Measurements from ENCODE around the gene HES7. TPM values are rescaled to one million over a fixed set of nuclear protein-coding genes. Genes with fewer than 3 reads are reported as not detected.
A peak's percentile ranks its signal among the peaks of the same experiment; 100 is the strongest.

Gene HES7
- total and polyA plus RNA-seq, 9 of the 15 experiments (the other 6 are each of a cell fraction or from before 2014, with no cell fraction given): 0.03 to 1.7 (median 0.14) TPM; not detected in 1

DNA sequence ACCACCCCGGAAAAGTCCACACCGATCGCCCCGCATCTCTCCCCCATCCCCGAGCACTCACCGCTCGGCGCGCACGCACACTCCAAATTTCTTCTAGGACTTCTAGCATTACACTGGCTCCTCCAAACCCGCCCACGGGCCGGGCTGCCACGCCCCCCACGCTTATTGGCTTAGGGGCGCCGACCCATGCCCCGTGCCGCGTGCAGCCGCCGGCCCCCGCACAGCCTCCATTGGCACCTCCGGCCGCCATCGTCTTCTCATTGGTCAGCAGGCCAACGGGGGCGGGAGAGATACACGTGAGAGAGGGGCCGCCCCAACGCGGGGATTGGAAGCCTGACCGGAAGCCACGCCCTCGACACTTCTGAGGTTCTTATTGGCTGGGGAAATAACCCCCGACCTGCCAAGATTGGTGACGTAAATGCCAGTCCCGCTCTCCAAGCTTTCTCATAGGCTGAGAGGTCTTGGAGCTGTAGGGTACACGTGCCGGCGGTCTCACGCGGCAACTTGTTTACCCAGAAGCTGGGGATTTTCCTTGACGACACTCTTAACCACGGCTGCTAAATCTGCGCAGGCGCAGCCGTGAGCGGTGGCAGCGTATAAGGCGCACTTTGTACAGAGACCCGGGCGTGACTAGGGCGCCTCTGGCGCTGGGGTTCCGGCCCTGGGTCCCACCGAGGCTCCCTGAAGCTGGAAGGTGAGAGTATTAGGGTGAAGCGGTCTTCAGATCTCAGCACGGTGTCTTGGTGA is 32.5 kb upstream of the HES7 start:
- H3K9me1 ChIP-seq (ENCODE audit: control insufficient read depth, insufficient read depth, low read length): no peaks in the 10 kb centered on the region
- H2AFZ ChIP-seq (ENCODE audit: low read depth, low read length): peak overlapping the region; percentile 77
- peaks cover 48% of the 10 kb centered on the region for H3K79me2 ChIP-seq (ENCODE audit: control insufficient read depth, insufficient read depth, low read length)
- in situ Hi-C loops (cut with MboI): no loop called here
- peak overlapping the region; percentile 52 for H3K4me3 ChIP-seq
- DNase-seq (ENCODE audit: extremely low read depth in 1 of 4, low spot score in 3 of 4): peak; percentile 88 to 99 (median 92)
- FAIRE-seq: peak; percentile 98
- H3K9ac ChIP-seq (ENCODE audit: insufficient read depth in 1 of 2, low read depth in 2 of 2, low read length in 2 of 2): peak overlapping the region; percentile 76 to 95
- peaks cover 42 to 68% of the 10 kb centered on the region in 2 experiments for H3K4me1 ChIP-seq (replicated peaks in 1 of 2; ENCODE audit: control insufficient read depth in 2 of 2, insufficient read depth in 2 of 2, low read length in 2 of 2)
- WGBS (ENCODE audit: insufficient coverage, low coverage, missing lambda C conversion rate): under 1% methylated on average over 36 of the region's 59 CpGs
- H3K27ac ChIP-seq (ENCODE audit: extremely low read depth, low read depth, low read length): peak overlapping the region; percentile 86
- intact Hi-C loops (cut with micrococcal nuclease): loop anchor here (1.0 kb wide), 2 partner anchors 18 to 36 kb away; no protein-coding TSS in a partner anchor
- ChIA-PET POLR2A (interaction anchor here (0.6 to 8.6 kb wide), 10 partner anchors 15 to 874 kb away, joined by 3 to 105 read pairs (median 3); partner anchors contain the start of gene AURKB), CTCF (ENCODE audit: low intra/inter-chr PET ratio) (no interaction called here)
- peak overlapping the region; percentile 90 for H3K4me2 ChIP-seq (ENCODE audit: insufficient read depth, low read length)
- H3K36me3 ChIP-seq (ENCODE audit: control insufficient read depth, insufficient read depth, low read length): peaks cover 23% of the 10 kb centered on the region; the same call in 2 of the 3 replicates
- no peaks in the 10 kb centered on the region for H3K27me3 ChIP-seq (ENCODE audit: control insufficient read depth in 2 of 2, insufficient read depth in 2 of 2, low read length in 2 of 2)
- H4K20me1 ChIP-seq (replicated peaks; ENCODE audit: control insufficient read depth, insufficient read depth, low read length): 0 out of 2 replicates have a peak, but pooled peaks cover 6% of the 10 kb centered on the region
- ATAC-seq: peak; percentile 83
- BruUV-seq (replicated peaks): no TSS peak
- H3K9me3 ChIP-seq (replicated peaks; ENCODE audit: control insufficient read depth, insufficient read depth, low read depth, low read length): no peaks in the 10 kb centered on the region
- TF ChIP-seq FOXM1 (IDR thresholded peaks at IDR 0.05; ENCODE audit: low read depth) (0 out of 2 replicates have a peak, but pooled peaks have one; percentile 8), FOXM1 (CRISPR knock-in tag; IDR thresholded peaks at IDR 0.05; ENCODE audit: low read depth) (no peak), RBM39 (optimal IDR thresholded peaks at IDR 0.05; ENCODE audit: low read depth, low read length) (no peak), NFYB (IDR thresholded peaks at IDR 0.05; ENCODE audit: extremely low read depth, insufficient read length) (peak; percentile 96), PCBP2 (IDR thresholded peaks at IDR 0.05; ENCODE audit: low read depth, low read length, poor library complexity, severe bottlenecking) (no peak), FOXK2 (conservative IDR thresholded peaks at IDR 0.05 in 1 of 2, IDR thresholded peaks at IDR 0.05 in 1 of 2; ENCODE audit: low read depth in 2 of 2) (peak; percentile 98), ZNF699 (CRISPR knock-in tag; IDR thresholded peaks at IDR 0.05; ENCODE audit: insufficient replicate concordance) (no peak), ZNF140 (CRISPR knock-in tag; IDR thresholded peaks at IDR 0.05) (no peak), ZC3H4 (CRISPR knock-in tag; IDR thresholded peaks at IDR 0.05; ENCODE audit: borderline replicate concordance) (no peak), ZNF24 (IDR thresholded peaks at IDR 0.05) (0 out of 2 replicates have a peak, but pooled peaks have one; percentile 52), ZNF347 (CRISPR knock-in tag; IDR thresholded peaks at IDR 0.05; ENCODE audit: low read depth) (no peak), KLF6 (CRISPR knock-in tag; IDR thresholded peaks at IDR 0.05; ENCODE audit: borderline replicate concordance) (no peak), TCF7 (IDR thresholded peaks at IDR 0.05; ENCODE audit: borderline replicate concordance) (0 out of 2 replicates have a peak, but pooled peaks have one; percentile 39), XRCC3 (IDR thresholded peaks at IDR 0.05) (no peak), ZSCAN29 (IDR thresholded peaks at IDR 0.05) (no peak), ZNF707 (CRISPR knock-in tag; conservative IDR thresholded peaks at IDR 0.05) (no peak), POLR2AphosphoS5 (IDR thresholded peaks at IDR 0.05; ENCODE audit: control insufficient read depth, insufficient read depth, low read depth, low read length) (no peak), STAT5B (CRISPR knock-in tag; IDR thresholded peaks at IDR 0.05) (no peak), RCOR1 (IDR thresholded peaks at IDR 0.05; ENCODE audit: borderline replicate concordance in 1 of 2, low read depth in 2 of 2, low read length in 2 of 2) (peak in 1 of 2 experiments; percentile 10; a peak in 1 of 4 replicates), GABPB1 (CRISPR knock-in tag; IDR thresholded peaks at IDR 0.05) (peak; percentile 88), POLR2H (tag; IDR thresholded peaks at IDR 0.05; ENCODE audit: low read depth) (no peak)
- TF ChIP-seq, protein P1, sequence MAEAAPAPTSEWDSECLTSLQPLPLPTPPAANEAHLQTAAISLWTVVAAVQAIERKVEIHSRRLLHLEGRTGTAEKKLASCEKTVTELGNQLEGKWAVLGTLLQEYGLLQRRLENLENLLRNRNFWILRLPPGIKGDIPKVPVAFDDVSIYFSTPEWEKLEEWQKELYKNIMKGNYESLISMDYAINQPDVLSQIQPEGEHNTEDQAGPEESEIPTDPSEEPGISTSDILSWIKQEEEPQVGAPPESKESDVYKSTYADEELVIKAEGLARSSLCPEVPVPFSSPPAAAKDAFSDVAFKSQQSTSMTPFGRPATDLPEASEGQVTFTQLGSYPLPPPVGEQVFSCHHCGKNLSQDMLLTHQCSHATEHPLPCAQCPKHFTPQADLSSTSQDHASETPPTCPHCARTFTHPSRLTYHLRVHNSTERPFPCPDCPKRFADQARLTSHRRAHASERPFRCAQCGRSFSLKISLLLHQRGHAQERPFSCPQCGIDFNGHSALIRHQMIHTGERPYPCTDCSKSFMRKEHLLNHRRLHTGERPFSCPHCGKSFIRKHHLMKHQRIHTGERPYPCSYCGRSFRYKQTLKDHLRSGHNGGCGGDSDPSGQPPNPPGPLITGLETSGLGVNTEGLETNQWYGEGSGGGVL (CRISPR knock-in tag; IDR thresholded peaks at IDR 0.05): no peak

Data from K562 (cell line).